Raji (cell line): ENCODE results near the gene GPR45.

ENCODE experiments used
- POLR2A ChIP-seq: IDR thresholded peaks from 2 replicates; pipeline ENCODE4 v1.6.1; 2011; ENCODE audit warnings: low read depth, low read length, control low read depth; ENCODE audit not compliant: insufficient read depth

Gene GPR45

GRCh38 chr2:105248316-105249070, 7.0 kb downstream of the GPR45 start:
- no peak for TF ChIP-seq POLR2A

- no peak for TF ChIP-seq POLR2A
These were observed 7.6 kb downstream of the GPR45 start for GRCh38 chr2:105249181-105249580.

GRCh38 chr2:105249891-105250290, 8.3 kb downstream of the GPR45 start:
- no peak for TF ChIP-seq POLR2A

- TF ChIP-seq POLR2A = no peak
These were observed 10.7 kb downstream of the GPR45 start for GRCh38 chr2:105252271-105252670.

- no peak for TF ChIP-seq POLR2A
These were observed 13.1 kb downstream of the GPR45 start for GRCh38 chr2:105254531-105255210.

- TF ChIP-seq POLR2A = no peak
These were observed 14.4 kb downstream of the GPR45 start for GRCh38 chr2:105255979-105256378.

- TF ChIP-seq POLR2A = no peak
These were observed 15.0 kb downstream of the GPR45 start for GRCh38 chr2:105256431-105257047.

GRCh38 chr2:105257981-105258380, 16.4 kb downstream of the GPR45 start:
- TF ChIP-seq POLR2A = no peak

- no peak for TF ChIP-seq POLR2A
These were observed 17.4 kb downstream of the GPR45 start for GRCh38 chr2:105258835-105259350.

GRCh38 chr2:105261061-105261460, 19.5 kb downstream of the GPR45 start:
- TF ChIP-seq POLR2A = no peak

GRCh38 chr2:105262651-105263091, 21.1 kb downstream of the GPR45 start:
- no peak for TF ChIP-seq POLR2A

GRCh38 chr2:105269426-105269825, 27.9 kb downstream of the GPR45 start:
- TF ChIP-seq POLR2A = no peak

GRCh38 chr2:105271393-105272045, 30.0 kb downstream of the GPR45 start:
- no peak for TF ChIP-seq POLR2A

GRCh38 chr2:105272176-105272575, 30.6 kb downstream of the GPR45 start:
- no peak for TF ChIP-seq POLR2A

- no peak for TF ChIP-seq POLR2A
These were observed 32.5 kb downstream of the GPR45 start for GRCh38 chr2:105274046-105274445.
